IMR-90 (cell line): Measurements from ENCODE around the gene CACNA2D4. TPM values are rescaled to one million over a fixed set of nuclear protein-coding genes. Genes with fewer than 3 reads are reported as not detected.
A peak's percentile ranks its signal among the peaks of the same experiment; 100 is the strongest.

ENCODE experiments used
- ATAC-seq: fragments of 200-7000 bp; cut with Tn5 transposase; 2 replicates; pipeline ENCODE4 v1.9.1; 2020; ENCODE audit warnings: low read depth, mild to moderate bottlenecking, moderate library complexity
- BruUV-seq: library from RNA; stranded (reverse); fragments of 400-500 nt; replicated peaks from 2 replicates; lab custom pipeline; 2021; lab: Mats Ljungman, UMichigan
- CTCF ChIA-PET: fragments of 300-600 bp; formaldehyde crosslinking; extraction: SDS; loops from one replicate; lab custom pipeline; 2021; ENCODE audit warnings: antibody characterized with exemption; lab: Yijun Ruan, JAX
- POLR2A ChIA-PET: fragments of 300-600 bp; sonication (Branson Sonifier 250); formaldehyde crosslinking; loops from one replicate; lab custom pipeline; 2022; ENCODE audit warnings: antibody characterized with exemption; ENCODE audit not compliant: unreplicated experiment; lab: Charles Lee
- DNase-seq: peaks from one replicate; pipeline ENCODE4 v3.0.0; 2013
- H2AFZ ChIP-seq: replicated peaks from 2 replicates; pipeline ENCODE3; 2013; ENCODE audit warnings: low read length, mild to moderate bottlenecking; ENCODE audit not compliant: poor library complexity
- H2AK5ac ChIP-seq: 2 replicates; pipeline ENCODE4 v1.6.1; 2013; ENCODE audit warnings: low read depth, low read length, inconsistent platforms
- H2AK9ac ChIP-seq: replicated peaks from 2 replicates; pipeline ENCODE3; 2013; ENCODE audit warnings: mild to moderate bottlenecking, low read depth, low read length, moderate library complexity; ENCODE audit not compliant: poor library complexity
- H2BK120ac ChIP-seq: 2 replicates; pipeline ENCODE4 v1.6.1; 2013; ENCODE audit warnings: low read depth, low read length, inconsistent platforms
- H2BK15ac ChIP-seq: 3 replicates; pipeline ENCODE4 v1.6.1; 2013; ENCODE audit warnings: low read depth, low read length, inconsistent platforms
- H2BK20ac ChIP-seq: 2 replicates; pipeline ENCODE4 v1.6.1; 2013; ENCODE audit warnings: low read depth, mild to moderate bottlenecking, inconsistent platforms, low read length, moderate library complexity
- H2BK5ac ChIP-seq: 2 replicates; pipeline ENCODE4 v1.6.1; 2013; ENCODE audit warnings: mild to moderate bottlenecking, low read depth, low read length, inconsistent platforms; ENCODE audit not compliant: poor library complexity, severe bottlenecking
- H3K14ac ChIP-seq: replicated peaks from 2 replicates; pipeline ENCODE4 v1.6.1; 2013; ENCODE audit warnings: low read depth, low read length, inconsistent platforms
- H3K18ac ChIP-seq: 2 replicates; pipeline ENCODE4 v1.6.1; 2013; ENCODE audit warnings: low read depth, low read length, control low read depth
- H3K23ac ChIP-seq: 2 replicates; pipeline ENCODE4 v1.6.1; 2013; ENCODE audit warnings: low read depth, low read length, inconsistent platforms
- H3K27ac ChIP-seq: 2 replicates; pipeline ENCODE4 v1.5.1; 2013; ENCODE audit warnings: mild to moderate bottlenecking, control low read depth, low read length; ENCODE audit not compliant: insufficient read depth
- H3K27me3 ChIP-seq: 2 replicates; pipeline ENCODE4 v1.6.1; 2013; ENCODE audit warnings: low read length; ENCODE audit not compliant: control insufficient read depth, insufficient read depth
- H3K36me3 ChIP-seq: 2 replicates; pipeline ENCODE4 v1.6.1; 2013; ENCODE audit warnings: low read length, mixed read lengths; ENCODE audit not compliant: control insufficient read depth, insufficient read depth
- H3K4ac ChIP-seq: 2 replicates; pipeline ENCODE4 v1.6.1; 2013; ENCODE audit warnings: low read depth, low read length, inconsistent platforms
- H3K4me1 ChIP-seq: 2 replicates; pipeline ENCODE4 v1.6.1; 2013; ENCODE audit warnings: low read length, mixed read lengths; ENCODE audit not compliant: control insufficient read depth, insufficient read depth
- H3K4me2 ChIP-seq: 2 replicates; pipeline ENCODE4 v1.6.1; 2013; ENCODE audit warnings: low read depth, mild to moderate bottlenecking, control low read depth, low read length, moderate library complexity
- H3K4me3 ChIP-seq: 2 replicates; pipeline ENCODE4 v1.5.1; 2013; ENCODE audit warnings: low read depth, mild to moderate bottlenecking, control low read depth, low read length, moderate library complexity; ENCODE audit not compliant: insufficient read depth
- H3K56ac ChIP-seq: 2 replicates; pipeline ENCODE4 v1.6.1; 2013; ENCODE audit warnings: low read length, inconsistent platforms; ENCODE audit not compliant: insufficient read depth; ENCODE audit errors: extremely low read depth
- H3K79me1 ChIP-seq, 2 experiments: 2 replicates each; pipeline ENCODE4 v1.6.1; 2013; ENCODE audit warnings: low read length in 2 of 2, inconsistent platforms in 1 of 2, low read depth in 1 of 2
- H3K9ac ChIP-seq: 2 replicates; pipeline ENCODE4 v1.6.1; 2013; ENCODE audit warnings: low read depth, low read length, control low read depth
- H3K9me1 ChIP-seq: 2 replicates; pipeline ENCODE4 v1.6.1; 2013; ENCODE audit warnings: low read length, inconsistent platforms; ENCODE audit not compliant: insufficient read depth
- H3K9me3 ChIP-seq: 2 replicates; pipeline ENCODE4 v1.6.1; 2013; ENCODE audit warnings: low read length; ENCODE audit not compliant: control insufficient read depth, insufficient read depth
- H4K20me1 ChIP-seq: 2 replicates; pipeline ENCODE4 v1.6.1; 2013; ENCODE audit warnings: low read length, inconsistent platforms; ENCODE audit not compliant: insufficient read depth
- H4K5ac ChIP-seq: 2 replicates; pipeline ENCODE4 v1.6.1; 2013; ENCODE audit warnings: mild to moderate bottlenecking, low read depth, low read length, control low read depth
- H4K8ac ChIP-seq, 2 experiments: 2 replicates each; pipeline ENCODE4 v1.6.1; 2013; ENCODE audit warnings: low read depth in 2 of 2, low read length in 2 of 2, control low read depth in 1 of 2, inconsistent platforms in 1 of 2
- H4K91ac ChIP-seq: 2 replicates; pipeline ENCODE4 v1.6.1; 2013; ENCODE audit warnings: low read depth, low read length, inconsistent platforms; ENCODE audit not compliant: insufficient read depth
- CEBPB ChIP-seq: IDR thresholded peaks from 2 replicates; pipeline ENCODE4 v1.6.1; 2012; ENCODE audit warnings: low read depth, low read length, improper control_type of control experiment
- MXI1 ChIP-seq: IDR thresholded peaks from 2 replicates; pipeline ENCODE4 v1.6.1; 2012; ENCODE audit warnings: low read depth, mild to moderate bottlenecking, low read length, moderate library complexity, borderline replicate concordance
- POLR2A ChIP-seq: IDR thresholded peaks from 2 replicates; pipeline ENCODE4 v1.6.1; 2012; ENCODE audit warnings: mild to moderate bottlenecking, low read depth, low read length
- WGBS, 2 experiments: methylation state at CpG; one replicate each; pipeline versions ENCODE4 v1.1.5 to v1.1.7; 2013; ENCODE audit warnings: missing lambda C conversion rate in 2 of 2; ENCODE audit not compliant: insufficient read length in 1 of 2; ENCODE audit errors: extremely low coverage in 2 of 2; 5-methylcytosine and 5-hydroxymethylcytosine counted together
- dilution Hi-C: fragments of 300-500 bp; cut with HindIII; formaldehyde crosslinking; loops from one replicate; pipeline ENCODE4 v1.14.3; 2018; ENCODE audit warnings: low sequenced_read_pairs; ENCODE audit not compliant: unreplicated experiment
- in situ Hi-C: fragments of 300-500 bp; cut with MboI; formaldehyde crosslinking; loops from 3 replicates; pipeline ENCODE4 v1.14.3; 2019; ENCODE audit warnings: low sequenced_read_pairs, inconsistent platforms, mixed read lengths
- intact Hi-C: fragments of 100-400 bp; cut with micrococcal nuclease; formaldehyde crosslinking; loops from 2 replicates; pipeline ENCODE4 v1.10.0; 2022
- polyA plus RNA-seq, 3 experiments: library from polyadenylated mRNA; depleted of rRNA; stranded (reverse); fragments of >200 nt; gene quantifications; 2 replicates each; pipeline ENCODE4 v1.2.3, GENCODE V29; 2012; ENCODE audit warnings: low replicate concordance in 1 of 3
- total RNA-seq: library from RNA; depleted of rRNA; stranded (reverse); fragments of >200 nt; gene quantifications from 2 replicates; pipeline ENCODE4 v1.2.3, GENCODE V29; 2012

Gene CACNA2D4
- total and polyA plus RNA-seq, 2 of the 4 experiments (the other 2 are of a cell fraction) = 0.18 to 0.22 TPM

DNA sequence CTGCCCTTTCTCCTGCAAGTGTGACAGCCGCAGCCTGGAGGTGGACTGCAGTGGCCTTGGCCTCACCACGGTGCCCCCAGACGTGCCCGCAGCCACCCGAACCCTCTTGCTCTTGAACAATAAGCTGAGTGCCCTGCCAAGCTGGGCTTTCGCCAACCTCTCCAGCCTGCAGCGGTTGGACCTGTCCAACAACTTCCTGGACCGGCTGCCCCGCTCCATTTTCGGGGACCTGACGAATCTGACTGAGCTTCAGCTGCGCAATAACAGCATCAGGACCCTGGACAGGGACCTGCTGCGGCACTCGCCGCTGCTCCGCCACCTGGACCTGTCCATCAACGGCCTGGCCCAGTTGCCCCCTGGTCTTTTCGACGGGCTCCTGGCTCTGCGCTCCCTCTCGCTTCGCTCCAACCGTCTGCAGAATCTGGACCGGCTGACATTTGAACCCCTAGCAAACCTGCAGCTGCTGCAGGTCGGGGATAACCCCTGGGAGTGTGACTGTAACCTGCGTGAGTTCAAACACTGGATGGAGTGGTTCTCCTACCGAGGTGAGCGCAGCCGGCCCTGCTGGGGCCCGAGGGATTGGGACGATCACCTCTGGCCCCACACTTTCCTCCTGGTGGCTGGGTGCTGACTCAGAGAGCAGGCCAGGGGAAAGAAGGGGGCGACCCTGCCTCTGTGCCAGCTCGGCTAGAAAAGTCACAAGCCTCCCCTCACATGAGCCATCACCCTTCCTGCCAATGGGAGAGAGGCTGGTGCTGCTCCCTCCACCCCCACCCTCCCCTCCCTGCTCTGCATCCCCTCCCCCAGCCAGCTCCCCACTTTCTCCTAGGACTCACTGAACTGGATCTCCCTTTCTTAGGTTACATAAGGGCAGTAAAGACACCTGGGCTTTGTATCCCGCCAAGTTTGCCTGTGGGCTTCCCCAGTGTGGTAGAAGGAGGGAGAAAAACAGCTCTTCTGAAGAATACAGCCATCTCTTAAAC, 87.2 kb downstream of the CACNA2D4 start:
- no peak overlapping the region for H3K23ac ChIP-seq
- no peak overlapping the region for H3K9ac ChIP-seq
- no peak overlapping the region for H3K56ac ChIP-seq
- H2BK15ac ChIP-seq = no peak overlapping the region
- H3K9me3 ChIP-seq = no peaks in the 10 kb centered on the region
- no peaks in the 10 kb centered on the region for H3K36me3 ChIP-seq
- no peaks in the 10 kb centered on the region for H3K9me1 ChIP-seq
- CTCF ChIA-PET = interaction anchor here (0.6 kb wide), 1 partner anchor 73 kb away, joined by 4 read pairs; no protein-coding TSS in a partner anchor
- peak overlapping the region; percentile 33 for H2AFZ ChIP-seq
- H3K4ac ChIP-seq = no peak overlapping the region
- H3K27me3 ChIP-seq = peaks cover 61% of the 10 kb centered on the region
- H4K5ac ChIP-seq = no peak overlapping the region
- H3K4me3 ChIP-seq = no peak overlapping the region
- ATAC-seq (peak; percentile 97), DNase-seq (peak; percentile 64)
- H4K8ac ChIP-seq = no peak overlapping the region
- H3K18ac ChIP-seq = no peak overlapping the region
- no peak overlapping the region for H2BK20ac ChIP-seq
- TF ChIP-seq POLR2A (no peak), MXI1 (0 out of 2 replicates have a peak, but pooled peaks have one; percentile 39), CEBPB (peak; percentile 71)
- dilution Hi-C loops (no loop called here), intact Hi-C loops (no loop called here), in situ Hi-C loops (no loop called here)
- H2BK120ac ChIP-seq = no peak overlapping the region
- no peak overlapping the region for H3K4me2 ChIP-seq
- BruUV-seq = no TSS peak
- H4K91ac ChIP-seq = no peak overlapping the region
- POLR2A ChIA-PET = no interaction called here
- WGBS, 2 experiments = 7% methylated on average over 18 of the region's 34 CpGs; no CpG with 5 or more reads in 1 of the 2 experiments
- H3K27ac ChIP-seq = no peak overlapping the region
- H4K20me1 ChIP-seq = no peaks in the 10 kb centered on the region; the same call in 1 of the 2 replicates
- H2BK5ac ChIP-seq = no peak overlapping the region
- no peak overlapping the region for H3K14ac ChIP-seq
- no peak overlapping the region for H2AK5ac ChIP-seq
- H2AK9ac ChIP-seq = no peak overlapping the region
- no peaks in the 10 kb centered on the region for H3K79me1 ChIP-seq
- no peaks in the 10 kb centered on the region for H3K4me1 ChIP-seq
